SIG-M5 (cell line): Measurements from ENCODE around the gene IL17RE.

ENCODE experiments used
- DNase-seq: peaks from one replicate; lab custom pipeline; 2025; lab: John Stamatoyannopoulos, UW

The IL17RE gene

DNA sequence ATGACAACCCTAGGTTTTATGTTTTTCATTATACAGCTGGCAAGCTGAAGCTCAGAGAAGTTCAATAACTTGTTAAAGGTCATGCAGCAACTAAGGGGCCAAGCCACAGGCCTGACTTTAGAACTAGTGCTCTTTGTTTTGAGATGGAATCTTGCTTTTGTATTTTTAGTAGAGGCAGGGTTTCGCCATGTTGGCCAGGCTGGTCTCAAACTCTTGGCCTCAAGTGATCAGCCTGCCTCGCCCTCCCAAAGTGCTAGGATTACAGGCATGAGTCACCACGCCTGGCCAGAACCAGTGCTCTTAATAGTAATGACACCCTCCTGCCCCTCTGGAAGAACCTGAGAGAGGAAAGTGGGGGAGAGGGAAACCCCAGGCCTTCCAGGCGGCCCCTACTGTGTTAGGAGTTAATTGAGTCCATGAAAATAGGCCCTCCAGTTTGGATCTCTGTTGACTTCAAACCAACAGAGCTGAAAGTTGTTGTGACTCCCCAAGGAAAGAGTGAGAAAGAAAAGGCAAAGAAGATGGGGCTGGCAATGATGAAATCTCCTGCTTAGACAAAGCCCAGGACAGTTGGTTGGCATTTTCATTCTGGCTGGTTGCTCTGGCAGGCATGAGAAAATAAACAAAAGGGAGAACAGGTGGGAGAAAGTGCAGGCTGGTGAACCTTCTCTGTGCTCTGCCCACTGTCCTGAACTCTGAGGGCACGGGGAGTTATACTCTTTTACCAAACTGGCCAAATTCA is 53.1 kb downstream of the IL17RE start:
- no peak for DNase-seq

- DNase-seq, result no peak
Observed at GRCh38 chr3:9957214-9957613, 54.6 kb downstream of the IL17RE start.

- no peak for DNase-seq
Observed at GRCh38 chr3:9965200-9965875, 62.7 kb downstream of the IL17RE start.
